HG02759 (cell line): ENCODE data around the gene PHYHIPL.
"Not testable (repeated sequence)": the region's sequence is repeated elsewhere in the genome, so short reads cannot be mapped to it uniquely, and the experiment has no call there.

Experiments
- ATAC-seq: cut with Tn5 transposase; IDR thresholded peaks from one replicate; pipeline ENCODE4 v1.9.1; 2021; ENCODE audit warnings: mild to moderate bottlenecking, moderate library complexity; ENCODE audit not compliant: unreplicated experiment

PHYHIPL gene

DNA sequence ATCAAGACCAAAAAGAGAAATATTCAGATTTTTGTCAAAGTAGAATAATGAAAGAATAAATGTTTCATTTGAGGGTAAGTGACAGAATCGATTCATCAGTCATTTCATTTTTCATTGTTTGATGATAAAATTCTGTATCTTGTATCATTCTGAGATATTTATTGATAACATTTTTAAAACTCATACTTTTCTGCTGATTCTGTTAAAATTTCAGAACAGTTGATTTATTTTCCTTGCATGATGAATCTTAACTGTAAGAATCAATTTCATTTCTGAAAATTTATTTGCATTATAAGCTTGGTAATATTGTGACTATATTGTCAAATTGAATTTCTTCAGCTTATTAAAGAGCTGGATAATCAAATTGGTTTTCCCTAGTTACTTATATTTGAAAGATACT is 13.9 kb downstream of the PHYHIPL start:
- ATAC-seq: no peak

DNA sequence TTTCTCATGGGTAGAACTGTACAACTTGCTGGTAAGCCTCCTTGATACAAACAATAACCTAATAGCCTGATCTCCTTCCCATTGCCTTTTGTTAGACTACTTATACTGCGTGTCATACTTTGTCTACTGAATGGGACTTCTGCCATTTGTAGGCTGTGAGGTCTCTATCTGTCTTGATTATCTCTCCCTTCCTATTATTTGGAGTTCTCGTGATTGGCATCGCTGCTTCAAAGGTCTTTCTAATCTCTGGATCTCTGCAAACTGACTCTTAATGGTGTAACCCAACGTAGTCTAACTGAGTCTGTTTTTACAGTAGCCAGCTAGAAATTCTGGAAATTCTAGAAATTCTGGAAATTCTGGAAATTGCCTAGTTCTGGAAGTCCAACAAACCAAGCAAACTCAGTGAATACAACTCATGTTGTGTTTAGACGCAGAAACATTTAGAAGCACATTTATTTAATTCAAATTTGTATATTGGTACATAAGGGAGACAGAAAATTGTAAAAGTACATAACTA is 29.8 kb downstream of the PHYHIPL start:
- no peak for ATAC-seq

DNA sequence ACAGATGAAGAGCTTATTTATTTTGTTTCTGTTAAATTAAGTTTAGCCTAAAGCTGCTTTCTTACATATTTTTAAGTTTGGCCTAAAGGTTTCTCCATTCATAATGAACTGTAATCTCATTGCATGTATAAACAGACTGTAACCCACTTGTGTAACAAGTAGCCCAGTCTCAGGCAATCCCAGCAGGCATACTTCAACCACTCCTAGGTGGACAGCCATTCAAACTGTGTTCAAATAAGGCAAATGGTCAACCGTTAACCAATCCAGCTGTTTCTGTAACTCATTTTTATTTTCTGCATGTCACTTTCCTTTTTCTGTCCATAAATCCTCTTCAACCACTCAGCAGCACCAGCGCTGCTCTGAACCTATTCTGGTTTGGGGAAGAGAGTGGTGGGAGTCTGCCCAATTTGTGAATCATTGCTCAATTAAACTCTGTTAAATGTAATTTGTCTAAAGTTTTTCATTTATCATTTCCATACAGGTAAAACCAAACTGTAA is 35.9 kb downstream of the PHYHIPL start:
- ATAC-seq: no peak

DNA sequence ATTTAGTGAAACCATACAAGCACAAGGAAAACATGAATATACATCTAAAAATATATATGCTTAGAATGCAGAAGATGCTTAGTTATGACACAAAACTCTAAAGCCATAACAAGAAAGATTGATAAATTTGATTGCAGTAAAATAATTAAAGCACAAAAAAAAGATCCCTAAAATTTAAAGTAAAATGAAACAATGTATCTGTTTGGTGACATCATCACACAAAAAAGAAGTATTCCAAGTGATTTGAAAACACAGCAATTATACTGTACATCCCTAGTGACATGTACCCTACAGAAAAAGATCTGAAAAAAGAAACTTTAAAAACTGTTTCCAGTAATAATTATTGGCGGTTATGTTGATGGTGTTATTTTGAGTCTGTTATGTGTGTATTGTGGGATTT is 37.7 kb downstream of the PHYHIPL start:
- no peak for ATAC-seq

DNA sequence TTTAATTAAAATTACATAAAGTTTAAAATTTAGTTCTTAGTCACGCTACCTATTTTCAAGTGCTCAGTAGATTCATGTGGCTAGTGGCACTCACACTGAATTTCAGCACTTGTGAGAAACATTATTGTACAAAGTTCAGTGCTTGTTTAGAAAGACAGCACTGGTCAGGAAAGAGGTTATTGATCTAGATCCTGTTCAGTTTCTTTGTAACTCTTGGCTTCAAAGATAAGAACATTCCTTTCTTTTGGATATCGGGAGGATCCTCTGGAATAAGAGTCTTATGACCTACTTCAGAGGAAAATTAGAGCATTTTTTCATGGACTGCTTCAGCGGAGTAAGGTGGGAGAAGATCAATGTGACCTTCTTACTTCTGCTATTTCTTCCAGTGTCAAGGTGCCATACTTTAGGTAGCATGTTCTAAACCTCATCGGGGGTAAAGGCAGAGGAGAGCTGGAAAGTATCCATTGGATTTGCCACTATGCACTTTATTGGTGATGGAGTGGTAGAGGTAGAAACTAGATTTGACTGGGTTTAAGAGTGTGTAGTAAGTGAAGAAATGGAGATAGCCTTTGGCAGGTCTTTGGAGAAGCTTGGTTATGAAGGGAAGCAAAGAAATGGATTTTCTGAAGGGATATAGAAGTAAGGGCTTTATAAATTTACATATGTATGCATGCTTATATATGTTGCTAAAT is 39.9 kb downstream of the PHYHIPL start:
- no peak for ATAC-seq

DNA sequence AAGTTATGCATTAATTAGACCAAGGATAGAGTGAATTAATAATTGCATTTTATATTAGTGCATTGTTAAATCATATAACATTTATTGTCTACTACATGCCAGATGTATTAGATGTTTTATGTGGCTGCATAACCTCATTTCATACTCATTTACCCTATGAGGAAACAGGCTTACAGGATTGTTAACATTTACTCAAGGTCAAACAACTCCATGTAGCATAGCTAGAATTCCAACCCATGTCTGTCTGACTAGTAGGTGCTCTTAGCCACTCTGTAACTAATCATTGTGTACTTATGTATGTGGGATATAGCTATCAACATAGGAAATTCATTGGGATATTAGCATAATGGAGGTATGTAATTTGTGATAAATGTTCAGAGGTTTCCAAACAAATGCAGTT is 46.3 kb downstream of the PHYHIPL start:
- no peak for ATAC-seq

DNA sequence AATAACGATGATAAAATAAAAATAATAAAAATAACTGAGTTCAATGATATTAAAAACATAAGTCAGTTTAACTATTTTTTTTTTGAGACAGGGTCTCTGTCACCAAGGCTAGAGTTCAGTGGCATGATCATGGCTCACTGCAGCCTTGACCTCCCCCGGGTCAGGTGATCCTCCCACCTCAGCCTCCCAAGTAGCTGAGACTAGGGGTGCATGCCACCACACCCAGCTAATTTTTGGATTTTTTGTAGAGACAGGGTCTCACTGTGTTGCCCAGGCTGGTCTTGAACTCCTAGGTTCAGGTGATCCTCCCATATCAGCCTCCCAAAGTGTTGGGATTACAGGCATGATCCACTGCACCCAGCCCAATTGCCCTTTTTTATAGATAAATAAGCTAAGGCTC is 47.2 kb downstream of the PHYHIPL start:
- ATAC-seq: not testable (repeated sequence)

DNA sequence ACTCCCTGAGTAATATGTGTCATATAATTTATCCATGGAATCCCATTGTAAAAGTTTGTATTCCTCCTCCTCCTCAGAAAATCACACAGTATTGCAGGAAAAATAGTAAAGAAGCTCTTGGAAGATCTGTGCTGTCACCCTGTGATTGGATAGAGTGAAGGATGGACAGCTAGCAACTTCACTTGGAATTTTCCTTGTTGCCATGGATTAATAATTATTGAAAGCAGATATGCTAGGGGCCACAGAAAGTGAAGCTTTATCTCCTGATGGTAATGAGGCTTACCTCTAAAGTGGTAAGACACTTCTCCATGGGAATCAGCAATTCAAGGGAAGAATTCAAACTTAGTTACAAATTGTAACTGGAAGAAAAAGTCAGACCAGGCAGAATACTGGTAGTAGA is 48.8 kb downstream of the PHYHIPL start:
- no peak for ATAC-seq

DNA sequence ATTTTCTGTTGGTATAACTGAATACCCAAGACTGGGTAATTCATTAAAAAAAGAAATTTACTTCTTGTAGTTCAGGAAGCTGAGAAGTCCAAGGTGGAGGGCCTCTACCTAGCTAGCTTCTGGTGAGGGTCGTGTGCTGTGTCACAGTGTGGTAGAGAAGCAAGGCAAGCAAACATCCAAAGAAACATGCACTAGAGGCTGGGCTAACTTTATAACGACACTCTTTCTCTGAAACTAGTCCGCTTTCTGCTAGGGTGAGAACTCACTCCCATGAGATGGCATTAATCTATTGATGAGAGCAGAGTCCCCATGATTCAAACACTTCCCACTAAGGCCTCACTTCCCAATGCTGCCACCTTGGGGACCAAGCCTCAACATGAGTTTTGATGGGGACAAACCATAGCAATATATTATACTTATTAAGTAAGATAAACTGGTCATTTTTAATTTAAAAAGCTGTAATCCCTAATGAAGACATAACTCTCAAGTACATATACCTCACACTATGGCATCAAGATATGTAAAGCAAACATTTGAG is 50.8 kb downstream of the PHYHIPL start:
- no peak for ATAC-seq

DNA sequence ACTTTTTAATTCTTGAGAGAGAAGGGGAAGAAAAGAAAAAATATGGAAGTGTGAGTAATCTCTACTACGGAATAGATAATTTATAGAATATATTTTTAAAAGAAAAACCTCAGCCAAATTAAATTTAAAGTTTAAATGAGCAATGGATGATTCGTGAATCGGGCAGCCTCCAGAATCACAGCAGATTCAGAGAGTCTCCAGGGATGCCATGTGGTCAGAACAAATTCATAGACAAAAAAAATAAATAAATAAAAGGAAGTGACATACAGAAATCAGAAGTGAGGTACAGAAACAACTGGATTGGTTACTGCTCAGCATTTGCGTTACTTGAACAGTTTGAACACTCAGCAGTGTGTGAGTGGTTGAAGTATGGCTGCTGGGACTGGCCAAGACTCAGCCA is 53.0 kb downstream of the PHYHIPL start:
- no peak for ATAC-seq

DNA sequence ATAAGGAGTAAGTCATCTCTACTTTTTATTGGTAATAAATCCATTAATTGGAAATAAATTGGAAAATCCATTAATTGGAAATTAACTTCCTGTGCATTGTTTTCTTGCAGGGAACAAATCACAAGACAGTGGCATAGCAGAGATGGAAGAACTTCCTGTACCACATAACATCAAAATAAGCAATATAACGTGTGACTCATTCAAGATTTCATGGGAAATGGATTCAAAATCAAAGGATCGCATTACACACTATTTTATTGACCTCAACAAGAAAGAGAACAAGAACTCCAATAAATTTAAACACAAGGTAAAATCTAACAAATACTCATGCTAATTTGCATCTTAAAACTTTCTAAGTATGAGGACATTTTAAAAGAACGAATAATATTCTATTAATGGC is 57.8 kb downstream of the PHYHIPL start:
- ATAC-seq: no peak

DNA sequence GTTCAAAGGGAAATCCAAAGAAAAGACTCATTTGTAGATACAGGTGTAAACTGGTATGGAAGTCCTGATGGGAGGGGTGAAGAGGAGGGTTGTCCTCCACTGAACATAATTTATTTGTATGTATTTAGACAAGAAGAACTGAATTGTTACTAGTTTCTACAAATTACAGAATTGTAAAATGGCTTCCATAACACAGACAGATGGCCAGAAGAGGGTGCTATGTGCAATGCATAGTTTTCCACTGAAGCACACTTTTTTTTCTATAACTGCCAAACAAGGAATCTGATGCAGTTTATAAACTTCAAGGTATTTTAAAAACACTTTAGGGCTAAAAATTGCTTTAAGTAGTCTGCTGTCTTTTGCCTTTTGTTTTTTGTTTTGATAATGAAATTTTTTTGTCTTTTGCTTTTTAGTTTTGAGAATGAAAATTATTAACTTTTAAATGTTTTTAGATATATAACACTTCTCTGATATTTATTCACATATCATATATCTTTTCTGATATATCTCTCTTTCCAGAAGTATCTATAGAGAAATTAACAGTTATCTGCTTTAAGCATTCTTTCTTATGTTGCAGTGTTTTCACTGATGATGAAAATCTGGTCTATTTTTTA is 58.5 kb downstream of the PHYHIPL start:
- no peak for ATAC-seq

DNA sequence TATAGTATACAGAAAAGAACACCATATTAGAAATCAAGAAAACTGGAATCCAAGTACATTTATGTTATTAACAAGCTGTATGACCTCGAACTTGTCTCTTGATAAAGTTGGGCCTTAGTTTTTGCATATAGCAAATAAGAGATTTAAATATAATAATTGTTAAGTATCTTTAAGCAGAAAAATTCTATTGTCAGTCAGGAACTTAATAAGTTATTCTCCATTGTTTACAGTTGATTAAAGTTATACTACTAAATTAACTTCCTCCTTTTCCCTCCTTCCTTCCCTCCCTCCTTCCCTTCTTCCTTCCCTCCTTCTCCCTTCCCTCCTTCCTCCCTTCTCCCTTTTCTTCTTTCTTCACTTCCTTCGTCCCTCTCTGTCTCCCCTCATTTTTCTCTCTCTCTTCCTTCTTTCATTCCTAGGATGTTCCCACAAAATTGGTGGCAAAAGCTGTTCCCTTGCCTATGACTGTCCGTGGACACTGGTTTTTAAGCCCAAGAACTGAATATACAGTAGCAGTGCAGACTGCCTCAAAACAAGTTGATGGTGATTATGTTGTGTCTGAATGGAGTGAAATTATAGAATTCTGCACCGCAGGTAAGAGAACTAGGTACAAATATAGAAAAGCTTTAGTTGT is 59.7 kb downstream of the PHYHIPL start:
- no peak for ATAC-seq

DNA sequence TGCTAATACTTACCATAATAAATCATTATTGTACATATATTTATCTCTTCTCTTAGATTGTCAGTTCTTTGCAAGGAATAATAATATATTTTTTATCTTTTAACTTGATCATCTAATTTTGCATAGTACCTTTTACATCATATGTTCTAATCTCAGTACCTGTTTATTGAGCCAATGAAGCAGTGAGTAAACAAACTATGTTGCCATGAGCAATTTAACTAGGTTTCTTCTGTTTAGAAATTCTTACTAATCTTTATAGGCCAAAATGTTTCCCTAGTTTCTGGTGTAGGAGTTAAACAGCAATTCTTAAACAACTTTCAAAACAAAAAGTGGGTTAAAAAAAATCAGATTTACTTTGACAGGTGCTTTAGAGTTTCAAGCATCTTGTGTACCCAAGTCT is 61.3 kb downstream of the PHYHIPL start:
- no peak for ATAC-seq

DNA sequence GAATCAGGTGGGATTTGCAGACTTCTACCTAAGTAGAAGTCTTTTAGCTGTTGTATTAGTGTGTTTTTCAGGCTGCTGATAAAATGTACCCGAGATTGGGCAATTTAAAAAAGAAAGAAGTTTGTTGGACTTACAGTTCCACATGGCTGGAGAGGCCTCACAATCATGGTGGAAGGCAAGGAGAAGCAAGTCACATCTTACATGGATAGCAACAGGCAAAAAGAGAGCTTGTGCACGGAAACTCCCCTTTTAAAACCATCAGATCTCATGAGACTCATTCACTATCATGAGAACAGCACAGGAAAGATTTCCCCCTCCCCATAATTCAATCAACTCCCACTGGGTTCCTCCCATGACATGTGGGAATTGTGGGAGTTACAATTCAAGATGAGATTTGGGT is 62.7 kb downstream of the PHYHIPL start:
- not testable (repeated sequence) for ATAC-seq

DNA sequence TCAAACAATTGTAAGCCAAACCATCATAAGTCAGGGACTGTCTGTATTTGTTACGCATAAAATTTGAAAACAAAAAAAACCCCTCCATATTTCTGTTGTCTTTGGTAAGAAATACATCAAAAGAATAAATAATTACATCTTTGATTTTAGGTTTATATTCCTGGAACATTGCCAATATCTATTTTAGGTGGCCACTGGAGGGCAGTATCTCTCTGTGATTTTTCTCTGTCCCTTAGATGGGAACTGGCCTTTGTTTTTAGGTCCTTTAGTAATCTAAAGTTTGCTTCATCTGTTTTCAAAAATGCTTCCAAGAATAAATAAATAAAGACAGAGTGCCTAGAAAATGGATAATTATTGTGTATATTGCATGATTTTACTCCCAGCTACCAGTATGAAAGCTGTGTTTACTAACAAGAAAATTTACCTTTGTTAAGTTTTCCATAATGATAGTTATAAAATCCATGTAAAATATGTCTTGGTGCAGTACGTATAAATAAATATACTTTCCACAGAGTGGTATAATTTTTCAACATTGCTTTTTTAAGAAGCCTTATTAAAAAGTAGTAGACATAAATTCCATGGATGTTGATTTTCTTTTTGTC is 64.2 kb downstream of the PHYHIPL start:
- ATAC-seq: no peak

DNA sequence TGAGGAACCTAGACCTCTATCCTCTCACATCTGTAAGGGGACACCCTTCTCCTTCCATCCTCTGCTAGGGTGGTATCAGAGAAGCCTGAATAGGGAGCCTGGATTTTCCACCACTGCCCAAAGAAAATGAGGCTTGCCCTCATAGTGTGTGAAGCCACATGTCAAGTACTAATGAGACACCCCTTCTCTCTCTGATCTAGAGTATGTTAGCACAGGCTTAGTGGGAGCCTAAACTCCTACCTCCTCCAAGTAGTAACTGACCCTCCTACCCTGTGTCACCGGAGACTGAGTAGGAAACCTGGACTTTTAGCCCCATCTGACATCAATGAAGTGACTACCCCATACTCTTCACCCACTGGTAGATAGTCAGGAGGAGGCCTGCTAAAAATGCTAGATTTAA is 65.6 kb downstream of the PHYHIPL start:
- no peak for ATAC-seq

DNA sequence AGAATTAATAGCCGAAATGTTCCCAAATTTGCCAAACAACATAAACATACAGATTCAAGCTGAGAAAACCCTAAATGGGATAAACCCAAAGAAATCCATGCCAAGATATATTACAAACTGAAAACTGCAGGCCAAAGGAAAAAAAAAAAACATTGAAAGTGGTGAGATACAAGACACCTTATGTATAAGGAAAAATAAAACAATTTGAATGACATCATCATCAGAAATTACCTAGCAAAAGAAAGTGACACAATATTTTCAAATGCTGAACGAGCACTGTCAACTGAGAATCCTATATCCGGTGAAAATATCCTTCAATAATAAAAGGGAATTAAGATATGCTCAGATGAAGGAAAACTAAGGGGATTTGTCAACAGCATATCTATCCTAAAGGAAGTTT is 66.5 kb downstream of the PHYHIPL start:
- ATAC-seq: no peak

DNA sequence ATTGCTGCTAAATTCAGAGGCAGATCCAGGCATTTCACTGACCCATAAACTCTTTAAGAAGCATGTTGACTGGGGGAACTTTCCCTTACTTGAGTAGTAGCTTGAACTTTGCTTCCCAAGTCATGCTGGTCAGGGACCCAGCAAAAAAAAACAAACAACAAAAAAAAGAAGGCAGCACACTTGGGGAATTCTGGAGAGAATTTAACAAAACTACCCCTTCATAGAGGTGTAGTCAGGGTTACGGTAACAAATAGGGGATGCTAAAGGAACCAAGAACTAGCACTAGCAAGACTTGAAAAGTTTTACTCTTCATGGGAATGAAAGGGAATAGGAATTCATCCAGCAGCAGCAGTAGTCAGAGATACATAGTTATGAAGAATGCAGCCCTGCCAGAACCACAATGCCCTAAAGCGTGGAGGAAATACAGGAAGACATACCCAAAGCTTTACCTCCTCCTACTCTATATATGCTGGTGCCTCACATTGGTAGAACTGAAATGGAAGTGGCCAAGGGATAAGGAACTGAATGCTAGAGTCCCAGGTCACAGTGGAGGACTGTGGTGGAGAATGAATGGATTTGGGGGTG is 67.3 kb downstream of the PHYHIPL start:
- no peak for ATAC-seq

DNA sequence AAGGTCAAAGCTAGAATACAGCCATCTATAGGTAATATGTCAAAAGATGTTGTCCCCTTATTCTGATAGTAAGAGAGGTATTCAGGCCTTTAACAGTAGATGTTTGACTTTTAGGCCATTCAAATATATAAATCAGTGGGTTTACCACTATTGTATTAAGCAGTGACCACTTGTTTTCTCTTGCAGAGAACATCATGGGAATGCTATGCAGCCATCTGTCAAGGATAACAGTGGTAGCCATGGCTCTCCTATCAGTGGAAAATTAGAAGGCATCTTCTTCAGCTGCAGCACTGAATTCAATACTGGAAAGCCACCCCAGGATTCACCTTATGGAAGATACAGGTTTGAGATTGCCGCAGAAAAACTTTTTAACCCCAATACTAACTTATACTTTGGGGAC is 68.4 kb downstream of the PHYHIPL start:
- ATAC-seq: no peak

DNA sequence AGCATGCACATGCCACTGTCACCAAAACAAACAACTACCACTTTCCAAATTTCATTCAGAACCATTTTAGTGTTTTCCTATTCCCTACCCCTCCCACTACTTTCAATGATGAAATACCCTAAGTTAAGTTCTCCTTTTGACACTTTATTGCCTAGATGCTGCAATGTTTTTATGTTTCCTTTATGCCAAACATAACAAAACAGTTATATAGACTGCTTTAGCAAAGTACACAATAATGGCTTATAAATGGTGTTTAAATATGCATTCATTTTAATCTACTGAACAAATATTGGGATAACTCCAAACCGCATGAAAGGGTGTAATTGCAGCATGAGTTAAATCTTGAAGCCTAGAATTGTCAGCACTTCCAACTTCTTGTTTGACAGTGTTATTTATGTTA is 69.2 kb downstream of the PHYHIPL start:
- no peak for ATAC-seq
